Neural cell (in vitro differentiated cells): ENCODE measurements around the gene PELO. TPM values are rescaled to one million over a fixed set of nuclear protein-coding genes. Genes with fewer than 3 reads are reported as not detected.

Experiments
- H2AFZ ChIP-seq: fragments of 200-600, 300-800 bp; sonication (generic), shearing (Covaris generic); 2 replicates; pipeline ENCODE4 v1.6.0; 2014; ENCODE audit warnings: low read depth, mild to moderate bottlenecking, antibody characterized with exemption, low read length, moderate library complexity
- H3F3A ChIP-seq: fragments of 200-600 bp; shearing (Covaris generic); 2 replicates; pipeline ENCODE4 v1.6.1; 2016; ENCODE audit warnings: mild to moderate bottlenecking, moderate library complexity, mixed read lengths, antibody characterized with exemption, low read length; ENCODE audit not compliant: insufficient read depth, poor library complexity, severe bottlenecking
- H3K27ac ChIP-seq: fragments of 200-600, 300-800 bp; sonication (generic), shearing (Covaris generic); 2 replicates; pipeline ENCODE4 v1.5.1; 2014; ENCODE audit warnings: mild to moderate bottlenecking, low read length, moderate library complexity
- H3K27me3 ChIP-seq: fragments of 300-800, 200-600 bp; sonication (generic), shearing (Covaris generic); 2 replicates; pipeline ENCODE4 v1.6.0; 2014; ENCODE audit warnings: mild to moderate bottlenecking, low read depth, low read length, moderate library complexity; ENCODE audit not compliant: insufficient read depth
- H3K36me3 ChIP-seq: fragments of 300-800, 200-600 bp; sonication (generic), shearing (Covaris generic); 2 replicates; pipeline ENCODE4 v1.5.1; 2014; ENCODE audit warnings: mild to moderate bottlenecking, antibody characterized with exemption, low read length, moderate library complexity; ENCODE audit not compliant: insufficient read depth
- H3K4me2 ChIP-seq: fragments of 300-800, 200-600 bp; sonication (generic), shearing (Covaris generic); 2 replicates; pipeline ENCODE4 v1.6.0; 2014; ENCODE audit warnings: mild to moderate bottlenecking, low read length
- H3K4me3 ChIP-seq: fragments of 300-800, 200-600 bp; sonication (generic), shearing (Covaris generic); 2 replicates; pipeline ENCODE4 v1.5.1; 2014; ENCODE audit warnings: mild to moderate bottlenecking, low read length, moderate library complexity
- H3K79me2 ChIP-seq: fragments of 200-600 bp; shearing (Covaris generic); replicated peaks from 2 replicates; pipeline ENCODE4 v1.6.0; 2014; ENCODE audit warnings: mild to moderate bottlenecking, low read length, moderate library complexity; ENCODE audit not compliant: insufficient read depth
- H3K9ac ChIP-seq: fragments of 300-800, 200-600 bp; sonication (generic), shearing (Covaris generic); 2 replicates; pipeline ENCODE4 v1.6.1; 2016; ENCODE audit warnings: mild to moderate bottlenecking, low read length, mixed read lengths
- H3K9me2 ChIP-seq: fragments of 200-600 bp; shearing (Covaris generic); 2 replicates; pipeline ENCODE4 v1.6.1; 2016; ENCODE audit warnings: mild to moderate bottlenecking, low read length, mixed read lengths; ENCODE audit not compliant: insufficient read depth
- H3K9me3 ChIP-seq: fragments of 200-600, 300-800 bp; sonication (generic), shearing (Covaris generic); 2 replicates; pipeline ENCODE4 v1.6.1; 2016; ENCODE audit warnings: mild to moderate bottlenecking, mixed run types, low read length, moderate library complexity, mixed read lengths
- H4K20me1 ChIP-seq: fragments of 200-600 bp; shearing (Covaris generic); 2 replicates; pipeline ENCODE4 v1.6.1; 2016; ENCODE audit warnings: mild to moderate bottlenecking, mixed run types; ENCODE audit not compliant: insufficient read depth
- EP300 ChIP-seq: fragments of 450-650 bp; conservative IDR thresholded peaks from 2 replicates; pipeline ENCODE4 v1.6.1; 2014; ENCODE audit warnings: antibody characterized with exemption, mild to moderate bottlenecking, moderate library complexity; ENCODE audit not compliant: poor library complexity, severe bottlenecking
- EZH2 ChIP-seq: fragments of 200-600, 300-800 bp; shearing (Covaris generic), sonication (generic); IDR thresholded peaks from 2 replicates; pipeline ENCODE4 v1.6.1; 2014; ENCODE audit warnings: antibody characterized with exemption, low read length, borderline replicate concordance, mild to moderate bottlenecking; ENCODE audit not compliant: insufficient read depth, poor library complexity, severe bottlenecking
- MXI1 ChIP-seq: fragments of 450-650 bp; conservative IDR thresholded peaks from 2 replicates; pipeline ENCODE4 v1.6.1; 2014; ENCODE audit warnings: antibody characterized with exemption, mild to moderate bottlenecking; ENCODE audit not compliant: poor library complexity, severe bottlenecking
- POLR2AphosphoS5 ChIP-seq: IDR thresholded peaks from 2 replicates; pipeline ENCODE4 v1.6.1; 2012
- RAD21 ChIP-seq: fragments of 450-650 bp; conservative IDR thresholded peaks from 2 replicates; pipeline ENCODE4 v1.6.1; 2014; ENCODE audit warnings: antibody characterized with exemption, mild to moderate bottlenecking, moderate library complexity
- SMC3 ChIP-seq: fragments of 450-650 bp; conservative IDR thresholded peaks from 2 replicates; pipeline ENCODE4 v1.6.1; 2014; ENCODE audit warnings: antibody characterized with exemption, mild to moderate bottlenecking, moderate library complexity; ENCODE audit not compliant: poor library complexity
- TAF1 ChIP-seq: IDR thresholded peaks from 2 replicates; pipeline ENCODE4 v1.6.1; 2012; ENCODE audit warnings: low read depth
- polyA plus RNA-seq: library from polyadenylated mRNA; depleted of rRNA; stranded (reverse); fragments of >200 nt; gene quantifications from 2 replicates; pipeline ENCODE4 v1.2.3, GENCODE V29; 2014
- TF ChIP-seq, protein P1 (sequence below): IDR thresholded peaks from 2 replicates; pipeline ENCODE4 v1.6.1; 2012; ENCODE audit warnings: borderline replicate concordance
- TF ChIP-seq, protein P2 (sequence below): fragments of 450-650 bp; IDR thresholded peaks from 2 replicates; pipeline ENCODE4 v1.5.1; 2014; ENCODE audit warnings: antibody characterized with exemption, mild to moderate bottlenecking, moderate library complexity; ENCODE audit not compliant: poor library complexity, severe bottlenecking

PELO gene
- polyA plus RNA-seq, 1 donor from 2014 or later: 10.5 TPM

DNA sequence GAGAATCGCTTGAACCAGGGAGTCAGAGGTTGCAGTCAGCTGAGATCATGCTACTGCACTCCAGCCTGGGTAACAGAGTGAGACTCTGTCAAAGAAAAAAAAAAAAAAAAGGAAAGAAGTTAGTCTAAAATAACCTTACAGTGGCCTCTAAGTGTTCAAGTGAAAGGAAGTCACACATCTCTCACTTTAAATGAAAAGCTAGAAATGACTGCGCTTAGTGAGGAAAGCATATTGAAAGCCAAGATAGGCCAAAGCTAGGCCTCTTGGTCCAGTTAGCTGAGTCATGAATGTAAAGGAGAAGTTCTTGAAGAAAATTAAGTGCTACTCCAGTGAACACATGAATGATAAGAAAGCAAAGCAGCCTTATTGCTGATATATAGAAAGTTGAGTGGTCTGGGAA lies 38.1 kb downstream of the PELO start:
- Histone ChIP-seq H4K20me1 (no peaks in the 10 kb centered on the region), H3K9me2 (no peaks in the 10 kb centered on the region), H3K4me2 (no peak overlapping the region), H3K4me3 (no peak overlapping the region), H3K79me2 (no peaks in the 10 kb centered on the region), H3K27me3 (no peaks in the 10 kb centered on the region), H3F3A (no peaks in the 10 kb centered on the region), H3K9me3 (no peaks in the 10 kb centered on the region), H3K27ac (no peak overlapping the region), H3K9ac (no peak overlapping the region), H2AFZ (no peak overlapping the region), H3K36me3 (no peaks in the 10 kb centered on the region)
- no peak for TF ChIP-seq MXI1
- TF ChIP-seq, protein P1, sequence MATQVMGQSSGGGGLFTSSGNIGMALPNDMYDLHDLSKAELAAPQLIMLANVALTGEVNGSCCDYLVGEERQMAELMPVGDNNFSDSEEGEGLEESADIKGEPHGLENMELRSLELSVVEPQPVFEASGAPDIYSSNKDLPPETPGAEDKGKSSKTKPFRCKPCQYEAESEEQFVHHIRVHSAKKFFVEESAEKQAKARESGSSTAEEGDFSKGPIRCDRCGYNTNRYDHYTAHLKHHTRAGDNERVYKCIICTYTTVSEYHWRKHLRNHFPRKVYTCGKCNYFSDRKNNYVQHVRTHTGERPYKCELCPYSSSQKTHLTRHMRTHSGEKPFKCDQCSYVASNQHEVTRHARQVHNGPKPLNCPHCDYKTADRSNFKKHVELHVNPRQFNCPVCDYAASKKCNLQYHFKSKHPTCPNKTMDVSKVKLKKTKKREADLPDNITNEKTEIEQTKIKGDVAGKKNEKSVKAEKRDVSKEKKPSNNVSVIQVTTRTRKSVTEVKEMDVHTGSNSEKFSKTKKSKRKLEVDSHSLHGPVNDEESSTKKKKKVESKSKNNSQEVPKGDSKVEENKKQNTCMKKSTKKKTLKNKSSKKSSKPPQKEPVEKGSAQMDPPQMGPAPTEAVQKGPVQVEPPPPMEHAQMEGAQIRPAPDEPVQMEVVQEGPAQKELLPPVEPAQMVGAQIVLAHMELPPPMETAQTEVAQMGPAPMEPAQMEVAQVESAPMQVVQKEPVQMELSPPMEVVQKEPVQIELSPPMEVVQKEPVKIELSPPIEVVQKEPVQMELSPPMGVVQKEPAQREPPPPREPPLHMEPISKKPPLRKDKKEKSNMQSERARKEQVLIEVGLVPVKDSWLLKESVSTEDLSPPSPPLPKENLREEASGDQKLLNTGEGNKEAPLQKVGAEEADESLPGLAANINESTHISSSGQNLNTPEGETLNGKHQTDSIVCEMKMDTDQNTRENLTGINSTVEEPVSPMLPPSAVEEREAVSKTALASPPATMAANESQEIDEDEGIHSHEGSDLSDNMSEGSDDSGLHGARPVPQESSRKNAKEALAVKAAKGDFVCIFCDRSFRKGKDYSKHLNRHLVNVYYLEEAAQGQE: no peak
- TF ChIP-seq, protein P2, sequence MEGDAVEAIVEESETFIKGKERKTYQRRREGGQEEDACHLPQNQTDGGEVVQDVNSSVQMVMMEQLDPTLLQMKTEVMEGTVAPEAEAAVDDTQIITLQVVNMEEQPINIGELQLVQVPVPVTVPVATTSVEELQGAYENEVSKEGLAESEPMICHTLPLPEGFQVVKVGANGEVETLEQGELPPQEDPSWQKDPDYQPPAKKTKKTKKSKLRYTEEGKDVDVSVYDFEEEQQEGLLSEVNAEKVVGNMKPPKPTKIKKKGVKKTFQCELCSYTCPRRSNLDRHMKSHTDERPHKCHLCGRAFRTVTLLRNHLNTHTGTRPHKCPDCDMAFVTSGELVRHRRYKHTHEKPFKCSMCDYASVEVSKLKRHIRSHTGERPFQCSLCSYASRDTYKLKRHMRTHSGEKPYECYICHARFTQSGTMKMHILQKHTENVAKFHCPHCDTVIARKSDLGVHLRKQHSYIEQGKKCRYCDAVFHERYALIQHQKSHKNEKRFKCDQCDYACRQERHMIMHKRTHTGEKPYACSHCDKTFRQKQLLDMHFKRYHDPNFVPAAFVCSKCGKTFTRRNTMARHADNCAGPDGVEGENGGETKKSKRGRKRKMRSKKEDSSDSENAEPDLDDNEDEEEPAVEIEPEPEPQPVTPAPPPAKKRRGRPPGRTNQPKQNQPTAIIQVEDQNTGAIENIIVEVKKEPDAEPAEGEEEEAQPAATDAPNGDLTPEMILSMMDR: no peak
- no peak for TF ChIP-seq EP300
- TF ChIP-seq SMC3: no peak
- no peak for TF ChIP-seq POLR2AphosphoS5
- no peak for TF ChIP-seq RAD21
- no peak for TF ChIP-seq EZH2
- TF ChIP-seq TAF1: no peak

DNA sequence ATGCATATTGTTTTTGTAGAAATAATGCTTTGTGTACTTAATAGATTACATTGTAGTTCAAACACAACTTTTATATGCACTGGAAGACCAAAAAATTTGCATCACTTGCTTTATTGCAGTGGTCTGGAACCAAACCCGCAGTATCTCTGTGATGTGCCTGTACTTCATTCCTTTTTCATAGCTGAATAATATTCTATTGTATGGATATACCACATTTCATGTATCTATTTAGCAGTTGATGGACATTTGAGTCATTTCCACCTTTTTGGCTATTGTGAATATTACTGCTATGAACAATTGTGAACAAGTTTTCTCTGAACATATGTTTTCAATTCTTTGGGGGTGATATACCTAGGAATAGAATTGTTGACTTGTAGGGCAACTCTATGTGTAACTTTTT lies 40.1 kb downstream of the PELO start:
- H3K9me2 ChIP-seq: no peaks in the 10 kb centered on the region
- H3K9ac ChIP-seq: no peak overlapping the region
- H3K9me3 ChIP-seq: no peaks in the 10 kb centered on the region
- no peaks in the 10 kb centered on the region for H3F3A ChIP-seq
- TF ChIP-seq, protein P1: no peak
- TF ChIP-seq MXI1 (no peak), SMC3 (no peak)
- no peak overlapping the region for H3K4me2 ChIP-seq
- H3K79me2 ChIP-seq: no peaks in the 10 kb centered on the region
- H3K4me3 ChIP-seq: no peak overlapping the region
- no peaks in the 10 kb centered on the region for H3K27me3 ChIP-seq
- H3K36me3 ChIP-seq: no peaks in the 10 kb centered on the region
- no peaks in the 10 kb centered on the region for H4K20me1 ChIP-seq
- H3K27ac ChIP-seq: no peak overlapping the region
- H2AFZ ChIP-seq: no peak overlapping the region
